Activated CD4-positive, alpha-beta memory T cell treated with anti-CD3 and anti-CD28 coated beads, Interleukin-2, amount 10 ng/mL, durations not matched to agents 7 days and 5 days (primary cell): ENCODE results near the gene SLC22A1. TPM values are rescaled to one million over a fixed set of nuclear protein-coding genes. Genes with fewer than 3 reads are reported as not detected.

ENCODE experiments used
- CTCF ChIA-PET: fragments of 350-600 bp; sonication (Branson Sonifier 250); formaldehyde crosslinking; loops from one replicate; lab custom pipeline; 2021; ENCODE audit warnings: antibody characterized with exemption, inconsistent platforms; lab: Charles Lee
- POLR2A ChIA-PET: fragments of 350-600 bp; sonication (Branson Sonifier 250); formaldehyde crosslinking; loops from one replicate; lab custom pipeline; 2021; ENCODE audit warnings: antibody characterized with exemption; lab: Charles Lee
- DNase-seq: peaks from one replicate; pipeline ENCODE4 v3.0.0-alpha.2; 2020
- H3K27ac Mint-ChIP-seq: one replicate; pipeline ENCODE4 v1.8.0; 2021; ENCODE audit warnings: mild to moderate bottlenecking, mixed read lengths
- H3K27me3 Mint-ChIP-seq: one replicate; pipeline ENCODE4 v1.8.0; 2021; ENCODE audit warnings: mixed read lengths
- H3K36me3 Mint-ChIP-seq: one replicate; pipeline ENCODE4 v1.8.0; 2021; ENCODE audit warnings: low read depth, mixed read lengths
- H3K4me1 Mint-ChIP-seq: one replicate; pipeline ENCODE4 v1.8.0; 2021; ENCODE audit warnings: mixed read lengths
- H3K4me3 Mint-ChIP-seq: one replicate; pipeline ENCODE4 v1.8.0; 2021; ENCODE audit warnings: mild to moderate bottlenecking, mixed read lengths
- H3K9me3 Mint-ChIP-seq: one replicate; pipeline ENCODE4 v1.8.0; 2021; ENCODE audit warnings: mixed read lengths
- total RNA-seq, 2 experiments: library from RNA; stranded (reverse); gene quantifications; one replicate each; pipeline ENCODE4 v1.2.3, GENCODE V29; 2021

Gene SLC22A1
- 1 to 10 TPM in 1 of 2 experiments, under 1 TPM in 1; 0.81 to 1.3 TPM for total RNA-seq

- no peaks in the 10 kb centered on the region for H3K4me1 Mint-ChIP-seq
- no peaks in the 10 kb centered on the region for H3K9me3 Mint-ChIP-seq
- H3K36me3 Mint-ChIP-seq, result peaks cover 7% of the 10 kb centered on the region
- ChIA-PET CTCF (no interaction called here), POLR2A (no interaction called here)
- H3K4me3 Mint-ChIP-seq, result no peak within 1 kb of the TSS
- no peaks in the 10 kb centered on the region for H3K27me3 Mint-ChIP-seq
- no peak within 1 kb of the TSS for H3K27ac Mint-ChIP-seq
- DNase-seq, result no peak
Measured at GRCh38 chr6:160121558-160121957, at the start of gene SLC22A1. SLC22A1 (plus strand) TSS chr6:160121815; CDS start chr6:160121936, 121 bp downstream.

- peaks cover 51% of the 10 kb centered on the region for H3K4me1 Mint-ChIP-seq
- ChIA-PET CTCF (no interaction called here), POLR2A (no interaction called here)
- H3K4me3 Mint-ChIP-seq, result no peak overlapping the region
- H3K36me3 Mint-ChIP-seq, result peaks cover 83% of the 10 kb centered on the region
- H3K27me3 Mint-ChIP-seq, result no peaks in the 10 kb centered on the region
- no peak overlapping the region for H3K27ac Mint-ChIP-seq
- no peak for DNase-seq
- no peaks in the 10 kb centered on the region for H3K9me3 Mint-ChIP-seq
Measured at GRCh38 chr6:160073272-160073671, 48.3 kb upstream of the SLC22A1 start.

- Mint-ChIP-seq H3K4me3 (no peak overlapping the region), H3K9me3 (no peaks in the 10 kb centered on the region), H3K27ac (no peak overlapping the region), H3K27me3 (no peaks in the 10 kb centered on the region), H3K36me3 (peaks cover 77% of the 10 kb centered on the region), H3K4me1 (peaks cover 24% of the 10 kb centered on the region)
- ChIA-PET CTCF (interaction anchor here (0.7 kb wide), 1 partner anchor 106 kb away, joined by 3 read pairs; no protein-coding TSS in a partner anchor), POLR2A (interaction anchor here (0.7 kb wide), 1 partner anchor 95 kb away, joined by 3 read pairs; no protein-coding TSS in a partner anchor)
- no peak for DNase-seq
Measured at GRCh38 chr6:160076009-160076408, 45.6 kb upstream of the SLC22A1 start.

- Mint-ChIP-seq H3K4me3 (no peak overlapping the region), H3K27ac (no peak overlapping the region), H3K9me3 (no peaks in the 10 kb centered on the region), H3K27me3 (no peaks in the 10 kb centered on the region), H3K4me1 (peaks cover 16% of the 10 kb centered on the region), H3K36me3 (peaks cover 78% of the 10 kb centered on the region)
- POLR2A ChIA-PET, result interaction anchor here (1.5 kb wide), 1 partner anchor 8 kb away, joined by 5 read pairs; no protein-coding TSS in a partner anchor
- CTCF ChIA-PET, result interaction anchor here (0.6 to 0.7 kb wide), 2 partner anchors 107 to 356 kb away, joined by 3 read pairs; no protein-coding TSS in a partner anchor
- no peak for DNase-seq
Measured at GRCh38 chr6:160077024-160077423, 44.6 kb upstream of the SLC22A1 start.

- no peak overlapping the region for H3K4me3 Mint-ChIP-seq
- H3K4me1 Mint-ChIP-seq, result peaks cover 14% of the 10 kb centered on the region
- DNase-seq, result no peak
- H3K36me3 Mint-ChIP-seq, result peaks cover 76% of the 10 kb centered on the region
- ChIA-PET POLR2A (interaction anchor here (1.5 kb wide), 1 partner anchor 8 kb away, joined by 5 read pairs; no protein-coding TSS in a partner anchor), CTCF (no interaction called here)
- H3K27ac Mint-ChIP-seq, result peak overlapping the region; percentile 30
- no peaks in the 10 kb centered on the region for H3K9me3 Mint-ChIP-seq
- no peaks in the 10 kb centered on the region for H3K27me3 Mint-ChIP-seq
Measured at GRCh38 chr6:160077526-160077925, 44.1 kb upstream of the SLC22A1 start.

GRCh38 chr6:160078883-160079685, 42.5 kb upstream of the SLC22A1 start:
- H3K27me3 Mint-ChIP-seq, result no peaks in the 10 kb centered on the region
- no peak overlapping the region for H3K4me3 Mint-ChIP-seq
- H3K4me1 Mint-ChIP-seq, result peaks cover 8% of the 10 kb centered on the region
- CTCF ChIA-PET, result no interaction called here
- POLR2A ChIA-PET, result interaction anchor here (1.5 kb wide), 1 partner anchor 10 kb away, joined by 5 read pairs; no protein-coding TSS in a partner anchor
- H3K27ac Mint-ChIP-seq, result no peak overlapping the region
- H3K36me3 Mint-ChIP-seq, result peaks cover 76% of the 10 kb centered on the region
- no peaks in the 10 kb centered on the region for H3K9me3 Mint-ChIP-seq
- DNase-seq, result no peak

- no peak overlapping the region for H3K27ac Mint-ChIP-seq
- no peak overlapping the region for H3K4me3 Mint-ChIP-seq
- ChIA-PET CTCF (no interaction called here), POLR2A (no interaction called here)
- no peaks in the 10 kb centered on the region for H3K9me3 Mint-ChIP-seq
- H3K36me3 Mint-ChIP-seq, result peaks cover 76% of the 10 kb centered on the region
- peaks cover 8% of the 10 kb centered on the region for H3K4me1 Mint-ChIP-seq
- H3K27me3 Mint-ChIP-seq, result no peaks in the 10 kb centered on the region
- no peak for DNase-seq
Measured at GRCh38 chr6:160079686-160080043, 42.0 kb upstream of the SLC22A1 start.

- POLR2A ChIA-PET, result no interaction called here
- H3K36me3 Mint-ChIP-seq, result peaks cover 77% of the 10 kb centered on the region
Measured at GRCh38 chr6:160080097-160080496, 41.5 kb upstream of the SLC22A1 start.

GRCh38 chr6:160081398-160081797, 40.2 kb upstream of the SLC22A1 start:
- Mint-ChIP-seq H3K4me1 (peaks cover 17% of the 10 kb centered on the region), H3K4me3 (no peak overlapping the region), H3K27ac (no peak overlapping the region), H3K36me3 (peaks cover 82% of the 10 kb centered on the region), H3K9me3 (no peaks in the 10 kb centered on the region), H3K27me3 (no peaks in the 10 kb centered on the region)
- DNase-seq, result no peak
- POLR2A ChIA-PET, result interaction anchor here (0.6 kb wide), 1 partner anchor 19 kb away, joined by 3 read pairs; no protein-coding TSS in a partner anchor
- CTCF ChIA-PET, result interaction anchor here (0.7 kb wide), 1 partner anchor 9 kb away, joined by 3 read pairs; no protein-coding TSS in a partner anchor

More at GRCh38 chr6:160080097-160080496, 41.5 kb upstream of the SLC22A1 start:
- Mint-ChIP-seq H3K4me1 (peaks cover 8% of the 10 kb centered on the region), H3K9me3 (no peaks in the 10 kb centered on the region), H3K27me3 (no peaks in the 10 kb centered on the region), H3K27ac (no peak overlapping the region), H3K4me3 (no peak overlapping the region)
- DNase-seq, result no peak
- CTCF ChIA-PET, result no interaction called here

GRCh38 chr6:160082627-160083026, 39.0 kb upstream of the SLC22A1 start:
- Mint-ChIP-seq H3K27me3 (no peaks in the 10 kb centered on the region), H3K27ac (no peak overlapping the region), H3K9me3 (no peaks in the 10 kb centered on the region), H3K4me1 (peaks cover 17% of the 10 kb centered on the region), H3K36me3 (peaks cover 83% of the 10 kb centered on the region), H3K4me3 (no peak overlapping the region)
- ChIA-PET POLR2A (no interaction called here), CTCF (interaction anchor here (0.7 kb wide), 1 partner anchor 18 kb away, joined by 4 read pairs; no protein-coding TSS in a partner anchor)
- DNase-seq, result no peak

- peaks cover 85% of the 10 kb centered on the region for H3K36me3 Mint-ChIP-seq
- POLR2A ChIA-PET, result no interaction called here
- no peaks in the 10 kb centered on the region for H3K9me3 Mint-ChIP-seq
Measured at GRCh38 chr6:160084198-160084776, 37.3 kb upstream of the SLC22A1 start.

GRCh38 chr6:160085226-160085625, 36.4 kb upstream of the SLC22A1 start:
- DNase-seq, result no peak
- ChIA-PET POLR2A (no interaction called here), CTCF (no interaction called here)
- no peak overlapping the region for H3K4me3 Mint-ChIP-seq
- peaks cover 86% of the 10 kb centered on the region for H3K36me3 Mint-ChIP-seq
- peaks cover 17% of the 10 kb centered on the region for H3K4me1 Mint-ChIP-seq
- H3K9me3 Mint-ChIP-seq, result no peaks in the 10 kb centered on the region
- H3K27ac Mint-ChIP-seq, result peak overlapping the region; percentile 34
- H3K27me3 Mint-ChIP-seq, result no peaks in the 10 kb centered on the region

More at GRCh38 chr6:160084198-160084776, 37.3 kb upstream of the SLC22A1 start:
- DNase-seq, result no peak
- Mint-ChIP-seq H3K4me3 (no peak overlapping the region), H3K27me3 (no peaks in the 10 kb centered on the region), H3K27ac (no peak overlapping the region), H3K4me1 (peaks cover 17% of the 10 kb centered on the region)
- CTCF ChIA-PET, result interaction anchor here (1.0 kb wide), 1 partner anchor 12 kb away, joined by 4 read pairs; no protein-coding TSS in a partner anchor
